HG02588 (cell line): Measurements from ENCODE around the gene KRTAP9-9.
"Not testable (repeated sequence)": the region's sequence is repeated elsewhere in the genome, so short reads cannot be mapped to it uniquely, and the experiment has no call there.

Experiments used
- ATAC-seq: cut with Tn5 transposase; IDR thresholded peaks from one replicate; pipeline ENCODE4 v1.9.1; 2021; ENCODE audit warnings: mild to moderate bottlenecking, moderate library complexity; ENCODE audit not compliant: unreplicated experiment

KRTAP9-9 gene

DNA sequence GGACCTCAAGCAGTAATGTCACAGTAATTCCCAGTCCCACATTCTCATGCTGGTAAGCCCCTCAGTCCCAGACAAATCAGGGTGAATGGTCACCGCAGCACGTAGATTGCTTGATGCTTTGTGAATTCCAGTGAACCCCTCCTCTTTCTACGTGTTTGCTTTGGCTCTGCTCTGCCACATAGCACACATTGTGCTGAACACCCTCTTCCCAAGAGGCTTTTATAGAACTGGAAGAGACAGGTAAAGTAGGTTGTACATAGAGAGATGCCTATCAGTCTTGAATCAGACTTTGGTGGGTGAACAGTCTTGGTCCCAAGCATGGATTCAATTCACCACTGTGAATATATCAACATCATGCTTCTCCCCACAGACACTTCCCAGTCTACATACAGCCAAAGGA is 9.4 kb downstream of the KRTAP9-9 start:
- no peak for ATAC-seq

DNA sequence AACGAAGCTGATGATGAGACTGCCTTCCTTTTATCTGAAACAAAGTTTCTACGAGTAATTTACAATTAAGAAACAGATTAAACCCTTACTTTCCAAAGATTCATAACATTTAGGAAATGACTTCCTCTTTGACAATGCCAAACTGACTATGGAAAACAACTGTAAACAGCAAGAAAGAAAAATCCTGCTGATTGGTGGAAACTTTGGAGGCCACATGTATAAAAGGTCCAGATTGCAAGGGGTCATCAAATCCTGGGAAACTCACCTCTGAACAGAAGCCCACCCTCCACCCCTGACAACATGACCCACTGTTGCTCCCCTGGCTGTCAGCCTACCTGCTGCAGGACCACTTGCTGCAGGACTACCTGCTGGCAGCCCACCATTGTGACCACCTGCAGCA is 9.9 kb downstream of the KRTAP9-9 start, which contains the start of gene KRTAP9-6:
KRTAP9-6 (plus strand) TSS at position 301 of the 400 bp plus-strand sequence; CDS start at position 301, 0 bp downstream.
- ATAC-seq, result no peak

DNA sequence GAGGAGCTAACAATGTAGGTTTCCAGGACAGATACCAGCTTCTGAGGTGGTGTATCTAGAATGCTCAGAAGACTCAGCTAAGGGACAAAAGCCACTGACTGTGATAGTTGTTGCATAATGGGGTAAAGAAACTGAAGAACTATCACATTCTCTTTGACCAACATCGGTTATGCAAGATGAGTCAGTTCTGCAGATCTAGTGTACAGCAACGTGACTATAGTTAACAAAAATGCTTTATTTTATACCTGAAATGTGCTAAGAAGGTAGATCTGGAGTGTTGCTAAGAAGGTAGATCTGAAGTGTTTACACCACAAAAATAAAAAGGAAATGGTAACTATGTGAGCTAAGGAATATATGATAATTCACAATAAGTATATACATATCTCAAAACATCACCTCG is 12.5 kb downstream of the KRTAP9-9 start:
- ATAC-seq, result no peak

DNA sequence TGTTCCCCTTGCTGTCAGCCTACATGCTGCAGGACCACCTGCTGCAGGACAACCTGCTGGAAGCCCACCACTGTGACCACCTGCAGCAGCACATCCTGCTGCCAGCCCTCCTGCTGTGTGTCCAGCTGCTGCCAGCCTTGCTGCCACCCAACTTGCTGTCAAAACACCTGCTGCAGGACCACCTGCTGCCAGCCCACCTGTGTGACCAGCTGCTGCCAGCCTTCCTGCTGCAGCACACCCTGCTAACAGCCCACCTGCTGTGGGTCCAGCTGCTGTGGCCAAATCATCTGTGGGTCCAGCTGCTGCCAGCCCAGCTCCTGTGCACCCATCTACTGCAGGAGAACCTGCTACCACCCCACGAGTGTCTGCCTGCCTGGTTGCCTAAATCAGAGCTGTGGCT is 16.1 kb downstream of the KRTAP9-9 start:
- not testable (repeated sequence) for ATAC-seq

DNA sequence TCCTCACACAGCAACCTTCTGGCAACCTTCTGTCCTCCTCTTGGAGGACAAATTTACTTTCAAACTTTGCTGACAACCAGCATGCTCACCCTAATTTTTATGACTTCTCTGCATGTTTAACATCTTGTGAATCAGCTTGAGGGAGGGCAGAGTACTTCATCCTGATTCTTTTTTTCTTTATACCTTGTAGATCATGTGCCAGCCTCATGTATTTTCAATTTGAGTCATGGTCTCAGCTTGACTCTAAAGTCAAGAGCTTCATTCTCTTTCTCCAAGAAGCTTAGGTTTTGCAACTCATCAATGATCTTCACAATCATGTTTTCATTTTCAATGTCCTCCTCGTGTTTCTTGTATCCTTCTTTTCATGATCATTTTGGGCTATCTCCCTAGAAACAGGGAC is 16.7 kb downstream of the KRTAP9-9 start:
- no peak for ATAC-seq

DNA sequence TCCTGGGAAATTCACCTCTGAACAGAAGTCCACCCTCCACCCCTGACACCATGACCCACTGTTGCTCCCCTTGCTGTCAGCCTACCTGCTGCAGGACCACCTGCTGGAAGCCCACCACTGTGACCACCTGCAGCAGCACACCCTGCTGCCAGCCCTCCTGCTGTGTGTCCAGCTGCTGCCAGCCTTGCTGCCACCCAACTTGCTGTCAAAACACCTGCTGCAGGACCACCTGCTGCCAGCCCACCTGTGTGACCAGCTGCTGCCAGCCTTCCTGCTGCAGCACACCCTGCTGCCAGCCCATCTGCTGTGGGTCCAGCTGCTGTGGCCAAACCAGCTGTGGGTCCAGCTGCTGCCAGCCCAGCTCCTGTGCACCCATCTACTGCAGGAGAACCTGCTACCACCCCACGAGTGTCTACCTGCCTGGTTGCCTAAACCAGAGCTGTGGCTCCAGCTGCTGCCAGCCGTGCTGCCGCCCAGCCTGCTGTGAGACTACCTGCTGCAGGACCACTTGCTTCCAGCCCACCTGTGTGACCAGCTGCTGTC is 20.5 kb downstream of the KRTAP9-9 start, which contains the start of gene KRTAP9-7:
KRTAP9-7 (plus strand) TSS at position 51 of the 543 bp plus-strand sequence; CDS start at position 51, 0 bp downstream.
- not testable (repeated sequence) for ATAC-seq

DNA sequence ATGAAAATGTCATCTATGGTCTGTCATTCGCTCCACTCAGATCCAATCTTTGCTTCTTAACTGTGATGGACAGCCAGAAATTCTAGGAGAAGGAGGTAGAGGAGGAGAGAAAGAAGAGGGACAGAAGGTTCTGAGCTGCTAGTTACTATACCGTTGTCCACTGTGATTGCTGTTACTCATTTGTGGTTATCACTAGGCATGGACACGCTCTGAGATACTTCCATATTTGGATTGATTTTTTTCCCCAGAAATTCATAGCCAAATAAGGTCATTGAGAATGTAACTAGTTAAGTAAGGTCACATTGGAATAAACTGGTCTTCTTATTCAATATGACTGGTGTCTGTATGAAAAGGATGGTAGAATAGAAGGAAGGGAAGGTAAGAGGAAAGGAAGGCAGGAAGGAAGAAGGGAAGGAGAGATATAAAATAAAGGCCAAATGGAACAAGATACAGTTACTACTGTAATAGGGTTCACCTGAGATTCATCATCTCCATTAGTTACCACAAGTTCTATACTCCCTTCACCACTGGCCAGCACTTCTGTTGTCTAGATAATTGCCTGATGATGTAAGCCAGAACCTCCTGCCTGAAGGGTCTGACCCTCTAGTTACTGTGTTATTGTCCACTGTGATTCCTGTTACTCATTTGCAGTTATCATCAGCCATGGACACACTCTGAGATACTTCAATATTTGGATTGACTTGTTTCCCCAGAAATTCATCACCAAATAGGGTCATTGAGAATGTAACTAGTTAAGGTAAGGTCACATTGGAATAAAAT is 23.2 kb downstream of the KRTAP9-9 start:
- no peak for ATAC-seq

DNA sequence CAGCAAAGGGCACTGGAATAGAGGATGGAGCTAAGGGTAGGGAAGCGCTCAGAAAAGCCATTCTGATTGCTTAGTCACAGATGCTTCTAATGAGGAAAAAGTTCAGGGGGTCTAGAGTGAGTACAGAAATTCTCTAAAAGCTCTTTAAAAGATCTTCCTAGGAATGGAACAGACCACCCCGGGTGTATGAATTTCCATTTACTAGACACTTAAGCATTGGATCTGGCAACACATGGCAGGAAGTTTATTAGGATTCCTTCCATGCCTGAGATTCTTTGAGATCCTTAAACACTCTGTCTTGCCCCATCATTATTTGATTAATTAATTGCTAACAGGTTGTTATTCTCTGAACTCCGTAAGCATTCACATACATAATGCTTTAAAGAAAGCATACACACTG is 28.9 kb downstream of the KRTAP9-9 start:
- ATAC-seq, result no peak

DNA sequence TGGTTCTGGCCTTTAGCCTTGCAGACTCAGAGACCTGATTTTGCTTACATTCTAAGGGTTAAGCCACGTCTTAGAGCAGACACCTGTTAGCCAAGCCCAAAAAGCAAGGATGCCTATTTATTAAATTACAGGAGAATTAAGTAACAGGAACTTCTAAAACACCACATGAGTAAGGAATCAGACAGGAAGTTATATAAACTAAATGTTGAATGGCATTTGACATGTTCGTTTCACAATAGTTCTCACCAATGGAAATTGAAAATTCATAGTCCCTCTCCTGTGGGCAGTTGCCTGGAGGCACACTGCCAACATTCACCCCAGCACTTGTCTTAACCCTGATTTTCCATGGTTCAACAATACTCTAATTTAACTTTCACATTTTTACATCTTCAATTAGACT is 29.4 kb downstream of the KRTAP9-9 start:
- ATAC-seq, result no peak

DNA sequence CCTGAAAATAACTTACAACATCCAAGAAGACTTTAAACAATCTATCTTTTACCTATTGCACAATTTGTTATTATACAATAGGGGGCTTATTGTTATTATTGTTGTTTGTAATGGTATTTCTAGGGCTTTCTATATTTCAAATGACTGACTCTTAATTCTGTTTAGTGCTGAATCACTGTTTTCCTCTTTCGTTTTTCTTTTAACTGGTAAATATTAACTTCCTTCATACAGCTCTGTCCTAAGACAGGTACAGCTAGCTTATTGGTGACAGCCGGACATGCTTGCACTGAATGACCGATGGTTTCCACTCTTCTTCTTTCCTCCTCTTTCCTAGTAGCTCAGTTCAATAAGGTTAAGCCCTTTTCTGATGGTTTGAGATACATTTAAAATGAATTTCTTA is 31.9 kb downstream of the KRTAP9-9 start:
- ATAC-seq, result no peak

DNA sequence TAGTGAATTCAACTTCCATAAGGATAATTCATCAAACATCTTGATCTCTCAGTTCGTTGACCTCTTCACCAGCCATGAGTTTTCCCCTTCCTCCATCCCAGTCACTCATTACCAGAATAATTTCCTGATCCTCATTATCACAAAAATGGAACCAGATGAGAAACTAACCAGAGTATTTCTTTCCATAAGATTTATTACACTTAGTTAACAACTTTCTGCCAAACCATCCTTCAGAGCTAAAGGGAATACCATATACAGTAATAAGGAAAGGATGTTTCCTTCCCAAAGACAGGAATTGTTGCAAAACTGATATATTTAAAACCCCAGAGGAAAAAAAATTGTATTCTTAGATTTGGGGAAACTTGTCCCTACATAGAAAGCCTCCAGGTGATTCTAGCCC is 38.8 kb downstream of the KRTAP9-9 start:
- no peak for ATAC-seq

DNA sequence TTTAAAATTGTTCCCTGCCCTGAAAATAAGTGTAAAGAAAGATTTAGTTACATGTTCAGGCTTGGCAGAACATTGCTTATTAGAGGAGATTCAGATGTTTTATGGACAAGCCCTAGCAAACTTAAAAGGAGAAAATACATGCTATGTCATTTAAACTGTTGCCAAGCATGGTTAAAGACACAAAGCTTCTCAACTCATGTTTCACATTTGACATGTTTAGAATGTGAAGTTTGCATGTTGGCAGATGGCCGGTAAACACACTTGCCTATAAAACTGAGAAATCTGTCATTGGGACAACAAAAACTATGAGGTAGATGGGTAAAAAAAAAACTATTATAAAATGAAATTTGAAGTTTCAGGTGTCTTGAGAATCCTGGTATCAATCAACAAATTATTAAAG is 41.7 kb downstream of the KRTAP9-9 start:
- ATAC-seq, result no peak

DNA sequence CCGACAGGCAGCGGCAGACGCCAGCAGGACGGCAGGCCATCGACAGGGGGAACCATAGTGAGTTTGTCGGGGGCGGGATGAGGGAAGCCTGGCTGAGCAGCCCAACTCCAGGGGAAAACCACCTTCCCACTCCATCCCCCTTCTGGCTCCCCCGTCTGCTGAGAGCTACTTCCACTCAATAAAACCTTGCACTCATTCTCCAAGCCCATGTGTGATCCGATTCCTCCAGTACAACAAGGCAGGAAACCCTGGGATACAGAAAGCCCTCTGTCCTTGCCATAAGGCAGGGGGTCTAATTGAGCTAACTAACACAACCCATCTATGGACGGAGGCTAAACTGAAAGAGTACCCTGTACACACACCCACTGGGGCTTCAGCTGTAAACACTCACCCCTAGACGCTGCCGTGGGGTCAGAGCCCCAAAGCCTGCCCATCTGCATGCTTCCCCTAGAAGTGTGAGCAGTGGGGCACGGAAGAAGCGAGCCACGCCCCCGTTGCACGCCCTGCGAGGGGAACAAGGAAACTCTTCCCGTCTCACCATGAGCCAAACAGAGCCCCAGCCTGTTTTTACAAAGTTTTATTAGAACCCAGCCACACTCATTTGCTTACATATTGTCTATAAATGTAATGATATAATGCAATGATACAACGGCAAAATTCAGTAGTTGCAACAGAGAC is 43.4 kb downstream of the KRTAP9-9 start:
- no peak for ATAC-seq

DNA sequence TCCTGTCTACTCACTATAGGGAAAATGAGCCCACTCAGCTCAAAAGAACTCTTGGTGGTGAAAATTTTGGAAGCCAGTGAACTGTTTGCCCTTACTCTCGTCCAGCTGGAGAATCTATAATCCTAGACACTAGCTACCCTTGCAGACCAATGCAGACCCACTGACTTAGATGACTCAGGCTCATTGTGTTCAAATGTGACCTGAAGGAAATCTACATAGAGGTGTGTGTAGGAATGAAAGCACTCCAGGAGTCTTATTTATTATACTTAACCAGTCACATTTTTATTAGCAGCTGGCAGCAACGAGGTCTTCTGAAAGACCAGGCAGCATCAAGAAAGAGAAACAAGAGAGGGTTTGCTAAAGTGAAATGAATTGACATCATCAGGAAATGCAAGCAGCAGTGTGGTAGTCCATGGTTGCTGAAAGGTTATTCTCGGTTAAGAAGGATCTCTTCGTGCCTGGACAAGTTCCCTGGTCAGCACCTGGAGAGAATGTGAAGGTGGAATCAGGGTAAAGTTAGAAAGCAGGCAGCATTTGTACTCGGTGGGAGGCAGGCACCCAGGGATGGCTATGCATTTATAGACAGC is 46.1 kb downstream of the KRTAP9-9 start:
- ATAC-seq, result no peak

DNA sequence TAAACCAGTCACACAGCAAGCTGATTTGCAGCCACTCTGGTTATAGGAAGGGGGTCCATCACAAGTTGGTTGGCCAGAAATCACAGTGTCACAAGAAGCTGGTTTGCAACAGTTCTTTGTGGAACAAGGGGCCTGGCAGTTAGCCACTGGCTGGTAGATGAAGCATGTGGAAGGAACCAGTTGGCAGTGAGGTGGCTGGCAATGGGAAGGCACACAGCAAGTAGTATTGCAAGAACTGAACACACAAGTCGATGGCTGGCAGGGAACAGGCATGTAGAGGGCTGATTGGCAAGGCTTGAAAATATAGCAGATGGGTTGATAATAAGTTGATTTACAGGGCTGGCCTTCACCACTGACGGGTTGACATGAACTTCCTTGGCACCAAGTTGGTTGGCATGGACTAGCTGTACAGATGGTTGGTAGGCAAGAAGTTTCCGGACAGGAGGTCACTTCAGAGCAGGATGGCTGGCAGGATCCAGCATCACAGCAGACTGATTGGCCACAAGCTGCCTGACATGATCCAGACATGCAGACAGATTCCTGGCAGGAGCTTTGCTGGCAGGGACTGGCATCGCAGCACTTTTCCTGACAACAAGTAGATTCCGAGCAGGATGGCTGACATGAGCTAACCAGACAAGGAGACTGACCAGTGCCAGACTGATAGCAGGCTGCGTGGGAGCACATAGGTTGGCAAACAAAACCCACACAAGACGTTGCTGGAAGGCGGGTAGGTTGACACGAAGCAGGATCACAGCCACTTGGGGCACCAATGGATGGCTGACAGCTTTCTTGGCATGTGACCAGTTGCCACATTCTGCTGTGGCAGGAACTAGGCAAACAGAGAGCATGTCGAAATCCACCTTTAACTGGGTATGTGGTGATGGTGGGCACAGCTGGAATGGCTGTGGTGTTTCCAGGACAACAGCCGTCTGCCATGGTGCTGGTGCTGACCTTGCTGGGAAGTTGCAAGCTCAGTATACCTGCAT is 47.0 kb downstream of the KRTAP9-9 start, which contains the start of gene KRTAP29-1:
KRTAP29-1 (minus strand) TSS at position 936 of the 986 bp plus-strand sequence; CDS start at position 936, 0 bp downstream.
- ATAC-seq, result no peak

DNA sequence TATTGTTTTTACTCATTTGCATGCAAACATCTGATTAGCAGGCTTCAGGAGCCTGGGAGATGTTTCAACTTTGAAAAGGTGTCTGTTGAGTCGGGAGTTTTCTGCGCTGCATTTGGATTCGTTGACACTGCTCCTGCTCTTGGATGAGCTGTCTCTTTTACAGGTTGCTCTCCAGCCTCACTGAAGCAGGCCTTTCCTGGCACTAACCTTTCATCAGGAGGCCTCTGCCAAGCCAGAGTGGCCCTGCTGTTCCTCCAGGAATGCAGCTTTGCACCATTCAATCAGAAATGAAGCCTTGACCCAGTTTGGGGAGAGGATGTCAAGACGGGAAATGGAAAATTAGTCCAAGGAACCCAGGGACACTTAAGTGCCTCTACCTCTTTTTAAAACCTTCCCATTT is 47.8 kb downstream of the KRTAP9-9 start:
- no peak for ATAC-seq

DNA sequence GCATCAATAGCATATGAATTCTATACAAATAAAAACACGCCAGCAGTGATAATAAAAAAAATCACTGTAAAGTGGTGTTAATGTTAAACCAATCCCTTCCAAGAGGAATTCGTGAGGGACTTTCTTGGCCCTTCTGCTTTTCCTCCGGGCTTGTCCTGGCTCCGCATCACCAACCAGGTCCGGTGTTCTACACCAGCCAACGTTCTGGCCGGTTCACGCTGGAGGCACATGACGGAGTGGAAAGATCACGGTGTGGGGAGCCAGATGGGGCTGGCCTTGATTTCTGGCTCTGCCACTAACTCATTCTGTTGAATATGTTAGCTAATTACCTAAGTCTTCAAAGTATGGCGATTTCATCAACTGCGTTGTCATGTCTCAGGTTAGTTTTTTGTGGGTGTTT is 48.9 kb downstream of the KRTAP9-9 start:
- ATAC-seq, result no peak
